ENCODE measurements around the gene B3GAT1.

GRCh38 chr11:134410766-134411165 is 1.3 kb downstream of the B3GAT1 start:
- TF ChIP-seq CTCF (conservative IDR thresholded peaks at IDR 0.05 in 1 of 2, IDR thresholded peaks at IDR 0.05 in 1 of 2; ENCODE audit: low read depth in 1 of 2, low read length in 2 of 2) = no peak
- TF ChIP-seq EZH2 (IDR thresholded peaks at IDR 0.05; ENCODE audit: low read length, missing control alignments) = no peak

Measured in fibroblast of lung (primary cell).